Measurements from ENCODE around the gene RAB20.

DNA sequence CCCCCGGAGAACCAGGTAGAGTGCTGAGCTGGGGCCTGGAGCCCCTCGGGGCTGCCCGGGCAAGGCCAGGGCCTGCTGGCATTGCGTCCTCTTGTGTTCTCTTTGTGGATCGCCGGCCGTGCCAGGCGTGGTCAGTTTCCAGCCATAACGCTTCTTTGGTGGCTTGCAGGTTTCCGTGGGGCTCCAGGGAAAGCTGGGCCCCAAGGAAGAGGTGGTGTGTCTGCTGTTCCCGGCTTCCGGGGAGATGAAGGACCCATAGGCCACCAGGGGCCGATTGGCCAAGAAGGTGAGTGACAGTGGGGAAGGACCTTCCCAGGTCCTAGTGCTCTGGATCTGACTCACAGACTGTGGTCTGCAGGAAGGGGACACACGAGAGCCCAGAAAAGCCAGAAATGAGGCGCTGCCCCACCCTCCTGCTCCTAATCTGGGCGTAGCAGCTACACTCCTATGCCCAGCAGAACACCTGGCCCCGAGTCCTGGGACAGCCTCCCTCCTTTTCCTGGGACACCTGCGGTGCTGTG is 57.5 kb downstream of the RAB20 start:
- TF ChIP-seq, protein P1, sequence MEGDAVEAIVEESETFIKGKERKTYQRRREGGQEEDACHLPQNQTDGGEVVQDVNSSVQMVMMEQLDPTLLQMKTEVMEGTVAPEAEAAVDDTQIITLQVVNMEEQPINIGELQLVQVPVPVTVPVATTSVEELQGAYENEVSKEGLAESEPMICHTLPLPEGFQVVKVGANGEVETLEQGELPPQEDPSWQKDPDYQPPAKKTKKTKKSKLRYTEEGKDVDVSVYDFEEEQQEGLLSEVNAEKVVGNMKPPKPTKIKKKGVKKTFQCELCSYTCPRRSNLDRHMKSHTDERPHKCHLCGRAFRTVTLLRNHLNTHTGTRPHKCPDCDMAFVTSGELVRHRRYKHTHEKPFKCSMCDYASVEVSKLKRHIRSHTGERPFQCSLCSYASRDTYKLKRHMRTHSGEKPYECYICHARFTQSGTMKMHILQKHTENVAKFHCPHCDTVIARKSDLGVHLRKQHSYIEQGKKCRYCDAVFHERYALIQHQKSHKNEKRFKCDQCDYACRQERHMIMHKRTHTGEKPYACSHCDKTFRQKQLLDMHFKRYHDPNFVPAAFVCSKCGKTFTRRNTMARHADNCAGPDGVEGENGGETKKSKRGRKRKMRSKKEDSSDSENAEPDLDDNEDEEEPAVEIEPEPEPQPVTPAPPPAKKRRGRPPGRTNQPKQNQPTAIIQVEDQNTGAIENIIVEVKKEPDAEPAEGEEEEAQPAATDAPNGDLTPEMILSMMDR (IDR thresholded peaks at IDR 0.05; ENCODE audit: low read depth, low read length, missing input control), result no peak
- TF ChIP-seq RAD21 (IDR thresholded peaks at IDR 0.05) (no peak), HNF4G (IDR thresholded peaks at IDR 0.05) (no peak), SP1 (IDR thresholded peaks at IDR 0.05) (no peak), HNF4A (conservative IDR thresholded peaks at IDR 0.05) (no peak), TAF1 (conservative IDR thresholded peaks at IDR 0.05) (no peak)
- TF ChIP-seq, protein P2, sequence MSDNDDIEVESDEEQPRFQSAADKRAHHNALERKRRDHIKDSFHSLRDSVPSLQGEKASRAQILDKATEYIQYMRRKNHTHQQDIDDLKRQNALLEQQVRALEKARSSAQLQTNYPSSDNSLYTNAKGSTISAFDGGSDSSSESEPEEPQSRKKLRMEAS (IDR thresholded peaks at IDR 0.05), result no peak
- TF ChIP-seq, protein P3, sequence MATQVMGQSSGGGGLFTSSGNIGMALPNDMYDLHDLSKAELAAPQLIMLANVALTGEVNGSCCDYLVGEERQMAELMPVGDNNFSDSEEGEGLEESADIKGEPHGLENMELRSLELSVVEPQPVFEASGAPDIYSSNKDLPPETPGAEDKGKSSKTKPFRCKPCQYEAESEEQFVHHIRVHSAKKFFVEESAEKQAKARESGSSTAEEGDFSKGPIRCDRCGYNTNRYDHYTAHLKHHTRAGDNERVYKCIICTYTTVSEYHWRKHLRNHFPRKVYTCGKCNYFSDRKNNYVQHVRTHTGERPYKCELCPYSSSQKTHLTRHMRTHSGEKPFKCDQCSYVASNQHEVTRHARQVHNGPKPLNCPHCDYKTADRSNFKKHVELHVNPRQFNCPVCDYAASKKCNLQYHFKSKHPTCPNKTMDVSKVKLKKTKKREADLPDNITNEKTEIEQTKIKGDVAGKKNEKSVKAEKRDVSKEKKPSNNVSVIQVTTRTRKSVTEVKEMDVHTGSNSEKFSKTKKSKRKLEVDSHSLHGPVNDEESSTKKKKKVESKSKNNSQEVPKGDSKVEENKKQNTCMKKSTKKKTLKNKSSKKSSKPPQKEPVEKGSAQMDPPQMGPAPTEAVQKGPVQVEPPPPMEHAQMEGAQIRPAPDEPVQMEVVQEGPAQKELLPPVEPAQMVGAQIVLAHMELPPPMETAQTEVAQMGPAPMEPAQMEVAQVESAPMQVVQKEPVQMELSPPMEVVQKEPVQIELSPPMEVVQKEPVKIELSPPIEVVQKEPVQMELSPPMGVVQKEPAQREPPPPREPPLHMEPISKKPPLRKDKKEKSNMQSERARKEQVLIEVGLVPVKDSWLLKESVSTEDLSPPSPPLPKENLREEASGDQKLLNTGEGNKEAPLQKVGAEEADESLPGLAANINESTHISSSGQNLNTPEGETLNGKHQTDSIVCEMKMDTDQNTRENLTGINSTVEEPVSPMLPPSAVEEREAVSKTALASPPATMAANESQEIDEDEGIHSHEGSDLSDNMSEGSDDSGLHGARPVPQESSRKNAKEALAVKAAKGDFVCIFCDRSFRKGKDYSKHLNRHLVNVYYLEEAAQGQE (IDR thresholded peaks at IDR 0.05), result no peak
- TF ChIP-seq, protein P4, sequence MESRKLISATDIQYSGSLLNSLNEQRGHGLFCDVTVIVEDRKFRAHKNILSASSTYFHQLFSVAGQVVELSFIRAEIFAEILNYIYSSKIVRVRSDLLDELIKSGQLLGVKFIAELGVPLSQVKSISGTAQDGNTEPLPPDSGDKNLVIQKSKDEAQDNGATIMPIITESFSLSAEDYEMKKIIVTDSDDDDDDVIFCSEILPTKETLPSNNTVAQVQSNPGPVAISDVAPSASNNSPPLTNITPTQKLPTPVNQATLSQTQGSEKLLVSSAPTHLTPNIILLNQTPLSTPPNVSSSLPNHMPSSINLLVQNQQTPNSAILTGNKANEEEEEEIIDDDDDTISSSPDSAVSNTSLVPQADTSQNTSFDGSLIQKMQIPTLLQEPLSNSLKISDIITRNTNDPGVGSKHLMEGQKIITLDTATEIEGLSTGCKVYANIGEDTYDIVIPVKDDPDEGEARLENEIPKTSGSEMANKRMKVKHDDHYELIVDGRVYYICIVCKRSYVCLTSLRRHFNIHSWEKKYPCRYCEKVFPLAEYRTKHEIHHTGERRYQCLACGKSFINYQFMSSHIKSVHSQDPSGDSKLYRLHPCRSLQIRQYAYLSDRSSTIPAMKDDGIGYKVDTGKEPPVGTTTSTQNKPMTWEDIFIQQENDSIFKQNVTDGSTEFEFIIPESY (IDR thresholded peaks at IDR 0.05), result no peak

Data from liver (tissue), 3 donors.